Mucosa of stomach (tissue), 1 donor: ENCODE results near the gene ENTPD2.
"Not testable (repeated sequence)": the region's sequence is repeated elsewhere in the genome, so short reads cannot be mapped to it uniquely, and the experiment has no call there.

Experiments
- H3K27me3 ChIP-seq: one replicate; pipeline ENCODE4 v1.7.0; 2013; ENCODE audit warnings: mild to moderate bottlenecking, low read length; ENCODE audit not compliant: control insufficient read depth, insufficient read depth
- H3K36me3 ChIP-seq: one replicate; pipeline ENCODE4 v1.7.0; 2013; ENCODE audit warnings: low read length; ENCODE audit not compliant: control insufficient read depth, insufficient read depth
- H3K4me1 ChIP-seq: one replicate; pipeline ENCODE4 v1.7.0; 2013; ENCODE audit warnings: mild to moderate bottlenecking, low read length; ENCODE audit not compliant: control insufficient read depth, insufficient read depth
- H3K4me3 ChIP-seq: one replicate; pipeline ENCODE4 v1.7.0; 2013; ENCODE audit warnings: low read length
- H3K9ac ChIP-seq: one replicate; pipeline ENCODE4 v1.7.0; 2013; ENCODE audit warnings: mild to moderate bottlenecking, low read length, moderate library complexity
- H3K9me3 ChIP-seq: one replicate; pipeline ENCODE4 v1.7.0; 2013; ENCODE audit warnings: mild to moderate bottlenecking, low read length, moderate library complexity; ENCODE audit not compliant: control insufficient read depth
- donor health status: Pancreatic carcinoma.

The ENTPD2 gene

GRCh38 chr9:137011156-137011555 is 42.7 kb downstream of the ENTPD2 start:
- Histone ChIP-seq H3K27me3 (no peaks in the 10 kb centered on the region), H3K4me1 (no peaks in the 10 kb centered on the region), H3K9ac (no peak overlapping the region), H3K36me3 (no peaks in the 10 kb centered on the region), H3K4me3 (no peak overlapping the region), H3K9me3 (no peaks in the 10 kb centered on the region)

GRCh38 chr9:137009938-137010732 is 43.7 kb downstream of the ENTPD2 start:
- H3K4me1 ChIP-seq, result no peaks in the 10 kb centered on the region
- H3K4me3 ChIP-seq, result no peak overlapping the region
- H3K27me3 ChIP-seq, result no peaks in the 10 kb centered on the region
- H3K9ac ChIP-seq, result no peak overlapping the region
- H3K36me3 ChIP-seq, result no peaks in the 10 kb centered on the region
- no peaks in the 10 kb centered on the region for H3K9me3 ChIP-seq

- Histone ChIP-seq H3K9ac (no peak overlapping the region), H3K36me3 (no peaks in the 10 kb centered on the region), H3K4me3 (no peak overlapping the region), H3K9me3 (no peaks in the 10 kb centered on the region), H3K4me1 (no peaks in the 10 kb centered on the region), H3K27me3 (no peaks in the 10 kb centered on the region)
These were observed 44.6 kb downstream of the ENTPD2 start for GRCh38 chr9:137009217-137009616.

- no peaks in the 10 kb centered on the region for H3K36me3 ChIP-seq
- H3K4me1 ChIP-seq, result no peaks in the 10 kb centered on the region
- no peak overlapping the region for H3K9ac ChIP-seq
These were observed 45.5 kb downstream of the ENTPD2 start for GRCh38 chr9:137008312-137008711.

GRCh38 chr9:137007816-137008270 is 46.0 kb downstream of the ENTPD2 start:
- H3K36me3 ChIP-seq, result no peaks in the 10 kb centered on the region
- H3K27me3 ChIP-seq, result no peaks in the 10 kb centered on the region
- H3K4me1 ChIP-seq, result no peaks in the 10 kb centered on the region
- no peak overlapping the region for H3K4me3 ChIP-seq
- H3K9me3 ChIP-seq, result no peaks in the 10 kb centered on the region
- H3K9ac ChIP-seq, result no peak overlapping the region

More at GRCh38 chr9:137008312-137008711, 45.5 kb downstream of the ENTPD2 start:
- Histone ChIP-seq H3K27me3 (no peaks in the 10 kb centered on the region), H3K9me3 (no peaks in the 10 kb centered on the region), H3K4me3 (no peak overlapping the region)

DNA sequence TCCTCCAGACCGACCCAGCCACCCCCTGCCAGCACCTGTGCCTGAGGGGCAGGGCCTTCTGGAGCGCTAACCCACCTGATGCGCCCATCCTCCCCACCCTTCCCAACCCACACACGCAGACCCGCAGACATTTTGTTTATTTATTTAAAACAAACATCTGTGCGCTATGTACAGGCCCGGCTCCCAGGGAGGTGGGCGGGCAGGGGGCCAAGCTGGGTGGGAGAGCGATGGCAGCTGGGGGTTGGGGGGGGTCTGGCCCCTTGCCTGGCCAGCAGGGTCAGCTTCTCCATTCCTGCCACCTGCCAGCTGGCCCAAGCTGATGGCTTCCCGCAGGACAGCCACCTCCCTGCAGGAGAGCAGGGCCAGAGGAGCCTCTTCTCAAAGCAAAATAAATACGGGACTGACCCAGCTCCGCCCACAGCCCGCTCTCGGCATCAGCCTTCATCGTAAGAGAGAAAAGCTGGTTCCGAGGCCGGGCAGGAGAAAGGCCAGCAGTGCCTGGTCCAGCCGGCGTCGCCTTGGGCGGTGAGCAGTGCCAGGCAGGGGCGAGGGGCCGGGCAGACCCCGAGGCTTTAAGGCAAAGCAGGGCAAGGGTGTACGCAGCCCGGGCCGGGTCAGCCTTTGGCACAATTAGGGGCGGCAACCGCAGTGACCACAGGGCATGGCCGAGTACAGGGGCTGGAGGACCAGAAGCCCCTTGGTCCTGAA is 46.6 kb downstream of the ENTPD2 start:
- Histone ChIP-seq H3K9ac (no peak overlapping the region), H3K4me1 (no peaks in the 10 kb centered on the region), H3K27me3 (no peaks in the 10 kb centered on the region), H3K9me3 (no peaks in the 10 kb centered on the region), H3K4me3 (no peak overlapping the region), H3K36me3 (no peaks in the 10 kb centered on the region)

DNA sequence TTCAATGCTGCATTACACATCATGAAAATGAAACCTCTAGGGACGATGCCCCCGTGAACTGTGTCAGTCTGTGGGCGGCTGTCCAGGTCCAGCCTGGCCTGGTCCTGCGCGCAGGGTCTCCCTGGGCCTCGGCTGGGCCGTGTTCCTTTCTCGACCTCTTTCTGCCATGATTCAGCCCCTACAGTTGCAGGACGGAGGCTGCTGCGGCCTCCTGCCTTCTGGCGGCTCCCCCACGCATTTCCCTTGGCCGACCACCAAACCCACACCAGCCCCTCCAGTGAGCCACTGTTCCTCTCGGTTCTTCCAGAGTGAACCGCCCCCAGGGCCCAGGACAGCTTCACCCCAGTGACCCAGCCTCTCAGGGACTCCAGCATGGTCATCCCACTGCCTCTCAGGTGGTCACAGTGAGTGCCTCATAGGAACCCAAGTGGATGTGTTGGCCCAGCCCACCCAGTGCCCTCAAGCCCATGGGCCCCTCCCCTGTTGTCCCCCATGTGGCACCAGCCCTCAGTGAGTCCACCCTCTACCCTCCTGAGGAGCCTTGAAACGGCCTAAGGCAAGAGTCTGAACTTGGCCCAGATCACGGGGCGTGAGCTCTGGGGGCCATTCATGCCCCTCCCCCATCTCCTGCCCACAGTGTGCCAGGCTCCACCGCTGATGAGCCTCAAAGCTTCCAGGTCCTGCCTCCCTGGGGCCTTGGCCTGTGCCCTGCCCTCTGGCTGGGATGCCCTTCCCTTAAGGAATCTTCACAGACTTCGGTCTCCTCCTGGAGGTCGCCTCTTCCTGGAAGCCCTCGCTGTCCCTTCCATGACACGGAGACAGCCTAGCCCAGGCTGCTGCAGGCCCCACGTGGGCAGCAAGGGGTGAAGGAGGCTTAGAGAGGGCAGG is 47.5 kb downstream of the ENTPD2 start:
- H3K27me3 ChIP-seq, result no peaks in the 10 kb centered on the region
- H3K36me3 ChIP-seq, result no peaks in the 10 kb centered on the region
- no peak overlapping the region for H3K9ac ChIP-seq
- H3K4me1 ChIP-seq, result no peaks in the 10 kb centered on the region
- H3K9me3 ChIP-seq, result no peaks in the 10 kb centered on the region
- no peak overlapping the region for H3K4me3 ChIP-seq

DNA sequence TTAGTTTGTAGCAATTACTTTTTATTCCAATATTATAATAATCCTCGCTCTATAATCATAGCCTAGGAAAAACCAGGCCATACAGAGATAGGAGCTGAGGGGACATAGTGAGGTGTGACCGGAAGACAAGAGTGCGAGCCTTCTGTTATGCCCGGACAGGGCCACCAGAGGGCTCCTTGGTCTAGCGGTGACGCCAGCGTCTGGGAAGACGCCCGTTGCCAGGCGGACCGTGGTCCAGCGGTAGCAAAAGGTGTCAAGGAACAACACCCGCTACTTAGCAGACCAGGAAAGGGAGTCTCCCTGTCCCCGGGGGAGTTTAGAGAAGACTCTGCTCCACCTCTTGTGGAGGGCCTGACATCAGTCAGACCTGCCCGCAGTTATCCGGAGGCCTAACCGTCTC is 49.6 kb downstream of the ENTPD2 start:
- not testable (repeated sequence) for H3K4me3 ChIP-seq, H3K27me3 ChIP-seq, H3K9ac ChIP-seq, H3K36me3 ChIP-seq, H3K4me1 ChIP-seq, H3K9me3 ChIP-seq

DNA sequence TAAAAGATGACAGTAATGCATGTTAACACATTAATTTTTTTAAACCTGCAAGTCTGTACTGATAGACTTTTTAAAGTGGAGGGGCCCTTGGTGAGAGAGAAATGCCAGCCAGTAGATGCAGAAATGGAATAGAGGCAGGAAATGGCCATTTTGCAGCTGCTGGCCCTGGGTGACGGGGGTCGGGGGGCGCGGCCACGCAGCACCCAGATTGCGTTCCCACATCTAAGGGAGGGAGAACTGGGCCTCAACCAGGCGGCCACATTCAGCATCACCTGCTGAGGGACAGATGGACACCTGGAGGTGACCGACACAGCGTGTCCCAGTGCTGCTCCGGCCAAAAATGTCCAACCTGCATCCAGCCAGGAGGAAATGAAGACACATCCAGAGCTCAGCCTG is 51.2 kb downstream of the ENTPD2 start:
- no peak overlapping the region for H3K9ac ChIP-seq
- peaks cover under 1% of the 10 kb centered on the region for H3K4me1 ChIP-seq
- H3K36me3 ChIP-seq, result no peaks in the 10 kb centered on the region
- H3K27me3 ChIP-seq, result no peaks in the 10 kb centered on the region
- no peak overlapping the region for H3K4me3 ChIP-seq
- no peaks in the 10 kb centered on the region for H3K9me3 ChIP-seq

GRCh38 chr9:137001857-137002645 is 51.8 kb downstream of the ENTPD2 start:
- Histone ChIP-seq H3K27me3 (peaks cover 4% of the 10 kb centered on the region), H3K36me3 (no peaks in the 10 kb centered on the region), H3K9me3 (no peaks in the 10 kb centered on the region), H3K9ac (no peak overlapping the region), H3K4me1 (peaks cover 7% of the 10 kb centered on the region), H3K4me3 (no peak overlapping the region)

- H3K4me3 ChIP-seq, result no peak overlapping the region
- peaks cover 23% of the 10 kb centered on the region for H3K4me1 ChIP-seq
- no peaks in the 10 kb centered on the region for H3K9me3 ChIP-seq
- no peak overlapping the region for H3K9ac ChIP-seq
- H3K36me3 ChIP-seq, result no peaks in the 10 kb centered on the region
- peaks cover 4% of the 10 kb centered on the region for H3K27me3 ChIP-seq
These were observed 53.5 kb downstream of the ENTPD2 start for GRCh38 chr9:137000177-137000930.
